Measurements from ENCODE around the gene IL15RA. TPM values are rescaled to one million over a fixed set of nuclear protein-coding genes. Genes with fewer than 3 reads are reported as not detected.

The IL15RA gene
- total and polyA plus RNA-seq, 2 donors from 2014 or later, result 6.8 to 13.9 TPM

DNA sequence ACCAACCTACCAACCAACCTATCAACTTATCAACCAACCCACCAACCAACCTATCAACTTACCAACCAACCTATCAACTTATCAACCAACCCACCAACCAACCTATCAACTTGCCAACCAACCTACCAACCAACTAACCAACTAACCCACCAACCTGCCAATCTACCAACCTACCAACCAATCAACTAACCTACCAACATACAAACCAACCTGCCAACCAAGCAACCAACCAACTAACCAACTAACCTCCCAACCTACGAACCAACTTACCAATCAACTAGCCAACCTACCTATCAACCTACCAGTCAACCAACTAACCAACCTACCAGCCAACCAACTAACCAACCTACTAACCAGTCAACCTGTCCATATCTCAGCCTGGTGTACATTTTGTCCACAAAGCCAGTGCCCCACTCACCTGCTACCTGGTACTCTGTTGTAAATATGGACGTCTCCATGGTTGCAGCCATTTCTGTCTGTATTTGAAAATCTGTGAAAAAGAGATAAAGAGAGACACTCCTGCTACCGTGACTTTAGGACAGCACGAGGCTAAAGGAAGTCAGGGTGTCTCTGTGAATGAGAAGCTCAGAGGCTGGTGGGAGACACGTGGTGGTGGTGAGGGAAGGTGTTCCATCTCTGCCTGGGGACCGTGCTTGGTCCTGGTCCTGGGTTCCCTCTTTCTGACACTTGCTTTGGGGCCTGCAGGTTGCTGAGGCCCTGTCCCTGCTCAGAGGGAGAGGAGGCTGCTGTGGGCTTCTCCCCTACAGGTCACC is 41.9 kb upstream of the IL15RA start:
- no peaks in the 10 kb centered on the region for H3K27me3 ChIP-seq (ENCODE audit: control insufficient read depth, insufficient read depth, low read length)
- H3K36me3 ChIP-seq (ENCODE audit: control insufficient read depth in 2 of 3, insufficient read depth in 3 of 3, low read length in 3 of 3), result no peaks in the 10 kb centered on the region
- TF ChIP-seq, protein P1, sequence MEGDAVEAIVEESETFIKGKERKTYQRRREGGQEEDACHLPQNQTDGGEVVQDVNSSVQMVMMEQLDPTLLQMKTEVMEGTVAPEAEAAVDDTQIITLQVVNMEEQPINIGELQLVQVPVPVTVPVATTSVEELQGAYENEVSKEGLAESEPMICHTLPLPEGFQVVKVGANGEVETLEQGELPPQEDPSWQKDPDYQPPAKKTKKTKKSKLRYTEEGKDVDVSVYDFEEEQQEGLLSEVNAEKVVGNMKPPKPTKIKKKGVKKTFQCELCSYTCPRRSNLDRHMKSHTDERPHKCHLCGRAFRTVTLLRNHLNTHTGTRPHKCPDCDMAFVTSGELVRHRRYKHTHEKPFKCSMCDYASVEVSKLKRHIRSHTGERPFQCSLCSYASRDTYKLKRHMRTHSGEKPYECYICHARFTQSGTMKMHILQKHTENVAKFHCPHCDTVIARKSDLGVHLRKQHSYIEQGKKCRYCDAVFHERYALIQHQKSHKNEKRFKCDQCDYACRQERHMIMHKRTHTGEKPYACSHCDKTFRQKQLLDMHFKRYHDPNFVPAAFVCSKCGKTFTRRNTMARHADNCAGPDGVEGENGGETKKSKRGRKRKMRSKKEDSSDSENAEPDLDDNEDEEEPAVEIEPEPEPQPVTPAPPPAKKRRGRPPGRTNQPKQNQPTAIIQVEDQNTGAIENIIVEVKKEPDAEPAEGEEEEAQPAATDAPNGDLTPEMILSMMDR (IDR thresholded peaks at IDR 0.05; ENCODE audit: borderline replicate concordance, extremely low read depth, insufficient read depth), result no peak
- H3K9me3 ChIP-seq (ENCODE audit: control insufficient read depth in 2 of 3, insufficient read depth in 1 of 3, low read length in 3 of 3), result no peaks in the 10 kb centered on the region
- FAIRE-seq, result no peak
- H3K4me3 ChIP-seq (ENCODE audit: low read length in 3 of 3), result no peak overlapping the region
- no peaks in the 10 kb centered on the region for H3K4me1 ChIP-seq (ENCODE audit: control insufficient read depth in 2 of 3, insufficient read depth in 2 of 3, low read depth in 1 of 3, low read length in 3 of 3)
- no peak for DNase-seq
- no peak overlapping the region for H3K9ac ChIP-seq (ENCODE audit: low read length in 3 of 3)
- intact Hi-C loops (cut with DNase I), result no loop called here
- H3K27ac ChIP-seq (ENCODE audit: low read depth in 2 of 2, low read length in 2 of 2), result peak overlapping the region; percentile 34 to 71

DNA sequence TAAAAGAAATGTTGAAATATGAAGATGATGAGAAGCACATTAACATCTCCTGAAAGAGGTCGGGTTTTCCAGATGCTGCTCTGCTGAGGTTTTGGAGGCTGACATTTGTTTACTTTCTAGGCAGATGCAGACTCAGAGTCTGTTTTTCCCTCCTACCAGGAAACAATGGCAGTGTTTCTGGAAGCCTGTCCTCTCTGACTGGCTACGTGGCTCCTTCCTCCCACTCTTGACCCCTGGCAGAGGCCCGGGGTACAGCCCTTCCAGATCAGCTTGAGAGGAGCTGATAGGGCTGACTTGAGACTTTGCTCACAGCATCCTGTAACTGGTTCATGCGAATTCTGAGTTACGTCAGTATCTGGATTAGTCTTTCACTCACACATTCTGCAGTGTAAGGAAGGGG is 41.1 kb upstream of the IL15RA start:
- H3K4me3 ChIP-seq (ENCODE audit: low read length in 3 of 3), result no peak overlapping the region
- H3K9ac ChIP-seq (ENCODE audit: low read length in 3 of 3), result no peak overlapping the region
- H3K27ac ChIP-seq (ENCODE audit: low read depth in 2 of 2, low read length in 2 of 2), result peak overlapping the region; percentile 34 to 71
- H3K4me1 ChIP-seq (ENCODE audit: control insufficient read depth in 2 of 3, insufficient read depth in 2 of 3, low read depth in 1 of 3, low read length in 3 of 3), result no peaks in the 10 kb centered on the region
- no peaks in the 10 kb centered on the region for H3K27me3 ChIP-seq (ENCODE audit: control insufficient read depth, insufficient read depth, low read length)
- DNase-seq (no peak), FAIRE-seq (no peak)
- TF ChIP-seq, protein P1 (IDR thresholded peaks at IDR 0.05; ENCODE audit: borderline replicate concordance, extremely low read depth, insufficient read depth), result no peak
- H3K36me3 ChIP-seq (ENCODE audit: control insufficient read depth in 2 of 3, insufficient read depth in 3 of 3, low read length in 3 of 3), result no peaks in the 10 kb centered on the region
- no peaks in the 10 kb centered on the region for H3K9me3 ChIP-seq (ENCODE audit: control insufficient read depth in 2 of 3, insufficient read depth in 1 of 3, low read length in 3 of 3)
- intact Hi-C loops (cut with DNase I), result no loop called here

DNA sequence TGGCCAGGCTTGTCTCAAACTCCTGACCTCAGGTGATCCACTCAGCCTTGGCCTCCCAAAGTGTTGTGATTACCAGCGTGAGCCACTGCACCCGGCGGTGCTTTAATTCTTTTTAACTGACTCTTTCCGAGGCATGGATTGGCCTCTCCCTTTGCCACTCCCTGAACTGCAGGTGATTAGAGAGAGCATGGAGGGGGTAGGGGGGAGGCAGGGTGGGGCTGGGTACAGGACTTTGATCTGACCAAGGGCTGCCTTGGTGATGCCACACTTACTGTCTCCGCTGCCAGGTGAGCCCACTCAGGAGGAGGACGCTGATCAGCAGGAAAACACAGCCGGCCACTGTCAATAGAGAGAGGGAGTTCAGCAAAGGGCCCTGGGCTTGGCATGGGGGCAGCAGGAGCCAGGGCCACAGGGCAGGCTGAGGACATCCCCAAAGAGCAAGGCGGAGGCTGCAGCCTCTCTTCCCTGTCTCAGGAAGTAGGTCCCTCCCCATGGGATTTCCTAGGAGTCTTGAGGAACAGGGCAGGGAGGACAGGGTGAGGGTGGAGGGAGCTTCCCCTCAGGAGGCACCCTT is 40.5 kb upstream of the IL15RA start:
- no peaks in the 10 kb centered on the region for H3K4me1 ChIP-seq (ENCODE audit: control insufficient read depth in 2 of 3, insufficient read depth in 2 of 3, low read depth in 1 of 3, low read length in 3 of 3)
- no peaks in the 10 kb centered on the region for H3K9me3 ChIP-seq (ENCODE audit: control insufficient read depth in 2 of 3, insufficient read depth in 1 of 3, low read length in 3 of 3)
- TF ChIP-seq, protein P1 (IDR thresholded peaks at IDR 0.05; ENCODE audit: borderline replicate concordance, extremely low read depth, insufficient read depth), result no peak
- DNase-seq (no peak), FAIRE-seq (no peak)
- no peak overlapping the region for H3K4me3 ChIP-seq (ENCODE audit: low read length in 3 of 3)
- no peaks in the 10 kb centered on the region for H3K36me3 ChIP-seq (ENCODE audit: control insufficient read depth in 2 of 3, insufficient read depth in 3 of 3, low read length in 3 of 3)
- no peak overlapping the region for H3K9ac ChIP-seq (ENCODE audit: low read length in 3 of 3)
- peak overlapping the region; percentile 20 to 49 for H3K27ac ChIP-seq (ENCODE audit: low read depth in 2 of 2, low read length in 2 of 2)
- no peaks in the 10 kb centered on the region for H3K27me3 ChIP-seq (ENCODE audit: control insufficient read depth, insufficient read depth, low read length)
- intact Hi-C loops (cut with DNase I), result no loop called here
